Stimulated activated CD8-positive, alpha-beta memory T cell treated with anti-CD3 and anti-CD28 coated beads, Interleukin-15, amount 100 ng/mL, for 48 hours (primary cell): ENCODE measurements around the gene RNU11.
A peak's percentile ranks its signal among the peaks of the same experiment; 100 is the strongest.
"Not testable (repeated sequence)": the region's sequence is repeated elsewhere in the genome, so short reads cannot be mapped to it uniquely, and the experiment has no call there.

Experiments used
- DNase-seq, 2 donors: peaks; one replicate each; pipeline ENCODE4 v3.0.0-alpha.2; 2020; ENCODE audit warnings: low read depth in 2 of 2

RNU11 gene

GRCh38 chr1:28648474-28649198 lies at the start of gene RNU11:
TSS of gene RNU11 (plus strand) at chr1:28648600.
- DNase-seq: peak; percentile 75 to 77

GRCh38 chr1:28601696-28602095 lies 46.7 kb upstream of the RNU11 start:
- DNase-seq: no peak

- no peak for DNase-seq
Observed at GRCh38 chr1:28602536-28603439, 45.6 kb upstream of the RNU11 start.

GRCh38 chr1:28604411-28604810 lies 44.0 kb upstream of the RNU11 start:
- DNase-seq: no peak

GRCh38 chr1:28604962-28605361 lies 43.4 kb upstream of the RNU11 start:
- no peak for DNase-seq

- DNase-seq: no peak
Observed at GRCh38 chr1:28606771-28607170, 41.6 kb upstream of the RNU11 start.

GRCh38 chr1:28613175-28613574 lies 35.2 kb upstream of the RNU11 start:
- DNase-seq: no peak

GRCh38 chr1:28631713-28632112 lies 16.7 kb upstream of the RNU11 start:
- DNase-seq: no peak

- DNase-seq: no peak
Observed at GRCh38 chr1:28632560-28632959, 15.8 kb upstream of the RNU11 start.

GRCh38 chr1:28640766-28641165 lies 7.6 kb upstream of the RNU11 start:
- peak in 1 of 2 donors; percentile 9 for DNase-seq

- DNase-seq: no peak
Observed at GRCh38 chr1:28642056-28642846, 6.1 kb upstream of the RNU11 start.

GRCh38 chr1:28642847-28643635 lies 5.4 kb upstream of the RNU11 start, which contains the start of gene TAF12:
TSS of gene TAF12 (minus strand) at chr1:28643067. CDS start at chr1:28622081, 20,986 bp downstream.
- peak; percentile 87 to 91 for DNase-seq

- no peak for DNase-seq
Observed at GRCh38 chr1:28644494-28644893, 3.9 kb upstream of the RNU11 start.

- DNase-seq: not testable (repeated sequence)
Observed at GRCh38 chr1:28645406-28645805, 3.0 kb upstream of the RNU11 start.

- no peak for DNase-seq
Observed at GRCh38 chr1:28646040-28646439, 2.4 kb upstream of the RNU11 start.

GRCh38 chr1:28648008-28648473 lies 359 bp upstream of the RNU11 start:
- DNase-seq: peak; percentile 83 to 86

- DNase-seq: not testable (repeated sequence)
Observed at GRCh38 chr1:28653063-28653462, 4.7 kb downstream of the RNU11 start.

- DNase-seq: not testable (repeated sequence)
Observed at GRCh38 chr1:28653870-28654269, 5.5 kb downstream of the RNU11 start.

- not testable (repeated sequence) for DNase-seq
Observed at GRCh38 chr1:28655448-28656311, 7.3 kb downstream of the RNU11 start.

- no peak for DNase-seq
Observed at GRCh38 chr1:28656335-28656734, 7.9 kb downstream of the RNU11 start.
